Transverse colon (tissue), 3 donors: Measurements from ENCODE around the gene UTP11.

Experiments
- CTCF ChIP-seq, 5 experiments: fragments of 200-600 bp in 3 of 5; fragments of 450-650 bp in 2 of 5; sonication (generic) in 3 of 5; IDR thresholded peaks; 1 replicate in 2 of 5; 2 replicates in 3 of 5; pipeline ENCODE4 v1.5.1; 2016 to 2017; ENCODE audit warnings: antibody characterized with exemption in 5 of 5, inconsistent platforms in 3 of 5, mild to moderate bottlenecking in 2 of 5, moderate library complexity in 1 of 5
- POLR2A ChIP-seq: fragments of 450-650 bp; IDR thresholded peaks from one replicate; pipeline ENCODE4 v1.6.1; 2016; ENCODE audit warnings: antibody characterized with exemption, mild to moderate bottlenecking, moderate library complexity

GRCh38 chr1:38031513-38031866 is 19.0 kb downstream of the UTP11 start:
- TF ChIP-seq POLR2A (no peak), CTCF (IDR thresholded peaks at IDR 0.05) (no peak)
